ENCODE measurements around the gene PRPSAP2. TPM values are rescaled to one million over a fixed set of nuclear protein-coding genes. Genes with fewer than 3 reads are reported as not detected.

PRPSAP2 gene
- polyA plus RNA-seq, 3 donors from 2014 or later = 29.7 to 39.8 (median 34.8) TPM

DNA sequence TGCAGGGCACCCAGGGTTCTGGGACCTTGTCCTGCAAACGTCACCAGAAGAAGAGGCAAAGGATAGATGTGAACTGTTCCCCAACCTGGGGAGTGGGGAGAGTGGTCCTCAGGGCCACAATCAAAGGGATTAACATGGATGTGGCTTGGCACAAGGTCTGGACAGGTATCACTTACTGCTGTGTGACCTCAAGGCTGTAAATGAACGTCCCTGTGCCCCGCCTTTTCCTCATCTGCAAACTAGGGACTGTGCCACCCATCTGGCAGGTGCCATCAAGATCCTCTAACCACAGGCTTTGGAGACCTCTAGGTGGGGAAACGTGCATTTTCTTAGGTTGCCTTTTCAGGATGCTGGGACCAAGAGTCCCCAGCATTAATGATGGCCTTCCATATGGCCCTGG is 119.1 kb downstream of the PRPSAP2 start:
- Mint-ChIP-seq H3K9me3 (no peaks in the 10 kb centered on the region), H3K27ac (no peak overlapping the region), H3K4me3 (no peak overlapping the region), H3K27me3 (ENCODE audit: low read depth in 3 of 3) (peaks cover 0 to 2% (median 2%) of the 10 kb centered on the region in 3 donors), H3K4me1 (no peaks in the 10 kb centered on the region), H3K36me3 (peaks cover 0 to 3% (median 0%) of the 10 kb centered on the region in 3 donors)
- DNase-seq = no peak

DNA sequence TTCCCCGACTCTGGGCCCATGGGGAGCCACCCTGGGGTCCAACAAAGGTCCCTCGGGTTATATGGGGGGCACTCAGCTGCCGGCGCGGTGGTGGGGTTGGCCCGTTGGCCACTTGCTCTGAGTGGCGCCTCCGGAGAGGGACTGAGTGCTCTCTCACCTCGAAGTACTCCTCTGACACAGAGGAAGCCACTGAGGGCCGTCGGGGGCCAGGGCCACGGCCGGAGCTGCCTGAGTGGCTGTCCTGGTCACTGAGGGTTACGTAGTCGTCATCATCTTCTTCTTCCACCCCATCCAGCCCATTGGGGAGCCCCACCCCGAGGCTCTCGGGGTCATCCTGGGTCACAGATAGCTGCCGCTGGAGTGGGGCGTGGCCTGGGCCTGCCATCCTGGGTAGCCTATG is 119.7 kb downstream of the PRPSAP2 start:
- Mint-ChIP-seq H3K36me3 (peaks cover 0 to 3% (median 0%) of the 10 kb centered on the region in 3 donors), H3K9me3 (no peaks in the 10 kb centered on the region), H3K27me3 (ENCODE audit: low read depth in 3 of 3) (peaks cover 0 to 2% (median 2%) of the 10 kb centered on the region in 3 donors), H3K4me1 (no peaks in the 10 kb centered on the region), H3K27ac (no peak overlapping the region), H3K4me3 (no peak overlapping the region)
- DNase-seq = no peak

DNA sequence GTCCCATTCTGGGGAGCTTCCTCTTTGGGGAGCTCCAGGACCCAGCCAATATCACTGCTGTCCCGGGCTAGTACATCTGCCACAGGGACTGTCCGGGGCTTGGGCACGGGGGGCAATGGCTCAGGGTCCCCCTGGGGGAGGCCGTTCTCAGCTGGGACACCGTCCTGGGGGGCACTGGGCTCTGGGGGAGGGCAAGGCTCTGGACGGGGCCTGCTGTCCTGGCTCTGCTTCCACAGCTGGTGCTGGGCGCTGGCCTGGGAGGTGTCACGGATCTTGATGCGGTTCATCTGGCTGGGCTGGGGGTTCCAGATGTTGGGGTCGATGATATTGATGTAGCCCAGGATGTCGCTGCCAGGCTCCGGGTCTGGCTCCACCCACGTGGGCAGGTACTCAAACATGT is 120.1 kb downstream of the PRPSAP2 start:
- no peak for DNase-seq
- H3K4me3 Mint-ChIP-seq = no peak overlapping the region
- H3K36me3 Mint-ChIP-seq = peaks cover 0 to 3% (median 0%) of the 10 kb centered on the region in 3 donors
- H3K4me1 Mint-ChIP-seq = no peaks in the 10 kb centered on the region
- no peak overlapping the region for H3K27ac Mint-ChIP-seq
- peaks cover 0 to 2% (median 2%) of the 10 kb centered on the region in 3 donors for H3K27me3 Mint-ChIP-seq (ENCODE audit: low read depth in 3 of 3)
- no peaks in the 10 kb centered on the region for H3K9me3 Mint-ChIP-seq

DNA sequence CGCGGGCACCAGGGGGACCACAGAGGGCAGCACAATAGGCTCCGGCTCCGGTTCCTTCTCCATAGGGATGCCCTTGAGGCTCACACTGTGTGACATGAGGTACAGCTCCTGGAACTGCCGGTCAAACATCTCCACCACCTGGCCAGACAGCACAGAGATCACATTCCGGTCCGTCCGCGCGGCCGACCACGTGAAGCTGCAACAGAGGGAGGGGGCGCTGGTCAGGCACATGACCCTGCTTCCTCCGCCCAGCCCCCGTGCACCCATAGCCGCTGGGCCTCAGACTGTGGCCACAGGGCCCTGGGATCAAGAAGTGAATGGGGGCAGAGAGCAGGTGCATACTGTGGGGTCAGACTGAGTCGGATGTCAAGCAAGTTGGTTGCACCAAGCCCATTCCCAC is 120.7 kb downstream of the PRPSAP2 start:
- Mint-ChIP-seq H3K9me3 (no peaks in the 10 kb centered on the region), H3K4me3 (no peak overlapping the region), H3K4me1 (no peaks in the 10 kb centered on the region), H3K27ac (no peak overlapping the region), H3K27me3 (ENCODE audit: low read depth in 3 of 3) (peaks cover 0 to 2% (median 2%) of the 10 kb centered on the region in 3 donors), H3K36me3 (peaks cover 0 to 3% (median 0%) of the 10 kb centered on the region in 3 donors)
- no peak for DNase-seq

Other genes starting within 250 kb of the PRPSAP2 start
- gene TBC1D28, start 213.7 kb upstream of the PRPSAP2 start, polyA plus RNA-seq = not detected
- 1 to 10 TPM in 1 of 3 donors, not detected in 2; 4.3 TPM for gene FOXO3B, start 175.8 kb upstream of the PRPSAP2 start, polyA plus RNA-seq
- gene FBXW10, start 114.1 kb upstream of the PRPSAP2 start, polyA plus RNA-seq = not detected
- 10 to 100 TPM; 23.6 to 55.4 (median 47.6) TPM for gene TVP23B, start 76.9 kb upstream of the PRPSAP2 start, polyA plus RNA-seq
- not detected for gene SLC5A10, start 94.0 kb downstream of the PRPSAP2 start, polyA plus RNA-seq
- 1 to 10 TPM in 2 of 3 donors, under 1 TPM in 1; 0.81 to 3.7 (median 1.9) TPM for gene FAM83G, start 146.6 kb downstream of the PRPSAP2 start, polyA plus RNA-seq
- gene GRAP, start 188.8 kb downstream of the PRPSAP2 start, polyA plus RNA-seq = 10 to 100 TPM in 2 of 3 donors, 1 to 10 TPM in 1; 5.2 to 19.0 (median 18.3) TPM

All from immature natural killer cell (primary cell).